GM19467 (cell line): ENCODE results near the gene ADSS1.
"Not testable (repeated sequence)": the region's sequence is repeated elsewhere in the genome, so short reads cannot be mapped to it uniquely, and the experiment has no call there.

ENCODE experiments used
- ATAC-seq: cut with Tn5 transposase; IDR thresholded peaks from one replicate; pipeline ENCODE4 v1.9.1; 2021; ENCODE audit warnings: mild to moderate bottlenecking, moderate library complexity; ENCODE audit not compliant: unreplicated experiment

ADSS1 gene

GRCh38 chr14:104714066-104714465, 10.0 kb upstream of the ADSS1 start:
- ATAC-seq = no peak

DNA sequence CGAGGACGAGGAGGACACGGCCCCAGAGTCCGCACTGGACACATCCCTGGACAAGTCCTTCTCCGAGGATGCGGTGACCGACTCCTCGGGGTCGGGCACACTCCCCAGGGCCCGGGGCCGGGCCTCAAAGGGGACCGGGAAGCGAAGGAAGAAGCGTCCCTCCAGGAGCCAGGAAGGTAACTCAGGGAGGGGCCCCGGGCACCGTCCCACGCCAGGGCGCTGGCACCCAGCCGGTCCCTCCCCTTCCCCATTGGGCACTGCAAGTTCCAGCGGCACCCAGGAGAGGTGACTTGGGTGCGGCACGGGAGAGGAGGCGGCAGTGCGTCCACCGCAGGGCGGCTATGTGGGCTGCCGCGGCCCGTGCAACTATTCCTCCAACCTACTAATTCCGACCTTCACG, 9.3 kb upstream of the ADSS1 start:
- ATAC-seq = no peak

DNA sequence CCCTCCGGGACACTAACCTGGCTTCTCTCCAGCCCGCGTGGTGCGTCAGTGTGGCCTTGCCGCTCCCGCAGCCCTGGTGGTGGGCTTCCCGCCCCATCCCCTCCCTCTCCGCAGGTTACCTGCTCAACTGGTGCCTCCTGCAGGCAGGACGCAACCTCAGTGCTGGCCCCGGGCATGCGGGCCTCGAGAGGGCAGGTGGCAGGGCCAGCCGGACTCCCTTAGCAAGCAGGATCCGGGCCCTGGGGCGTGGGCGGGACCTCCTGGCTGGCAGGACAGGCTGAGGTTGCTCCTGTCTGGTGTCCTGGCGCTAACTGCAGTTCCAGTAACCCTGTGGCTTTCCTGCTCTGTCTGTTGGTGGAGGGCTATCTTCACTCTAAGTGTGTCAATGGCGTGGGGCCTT, 8.6 kb upstream of the ADSS1 start:
- no peak for ATAC-seq

- no peak for ATAC-seq
Measured at GRCh38 chr14:104715871-104716270, 8.2 kb upstream of the ADSS1 start.

- no peak for ATAC-seq
Measured at GRCh38 chr14:104717137-104717536, 6.9 kb upstream of the ADSS1 start.

GRCh38 chr14:104717646-104718045, 6.4 kb upstream of the ADSS1 start:
- no peak for ATAC-seq

- ATAC-seq = no peak
Measured at GRCh38 chr14:104718147-104718546, 5.9 kb upstream of the ADSS1 start.

GRCh38 chr14:104718871-104719270, 5.2 kb upstream of the ADSS1 start:
- ATAC-seq = no peak

GRCh38 chr14:104719343-104719742, 4.7 kb upstream of the ADSS1 start:
- ATAC-seq = no peak

GRCh38 chr14:104721505-104722431, 2.3 kb upstream of the ADSS1 start:
- ATAC-seq = no peak

DNA sequence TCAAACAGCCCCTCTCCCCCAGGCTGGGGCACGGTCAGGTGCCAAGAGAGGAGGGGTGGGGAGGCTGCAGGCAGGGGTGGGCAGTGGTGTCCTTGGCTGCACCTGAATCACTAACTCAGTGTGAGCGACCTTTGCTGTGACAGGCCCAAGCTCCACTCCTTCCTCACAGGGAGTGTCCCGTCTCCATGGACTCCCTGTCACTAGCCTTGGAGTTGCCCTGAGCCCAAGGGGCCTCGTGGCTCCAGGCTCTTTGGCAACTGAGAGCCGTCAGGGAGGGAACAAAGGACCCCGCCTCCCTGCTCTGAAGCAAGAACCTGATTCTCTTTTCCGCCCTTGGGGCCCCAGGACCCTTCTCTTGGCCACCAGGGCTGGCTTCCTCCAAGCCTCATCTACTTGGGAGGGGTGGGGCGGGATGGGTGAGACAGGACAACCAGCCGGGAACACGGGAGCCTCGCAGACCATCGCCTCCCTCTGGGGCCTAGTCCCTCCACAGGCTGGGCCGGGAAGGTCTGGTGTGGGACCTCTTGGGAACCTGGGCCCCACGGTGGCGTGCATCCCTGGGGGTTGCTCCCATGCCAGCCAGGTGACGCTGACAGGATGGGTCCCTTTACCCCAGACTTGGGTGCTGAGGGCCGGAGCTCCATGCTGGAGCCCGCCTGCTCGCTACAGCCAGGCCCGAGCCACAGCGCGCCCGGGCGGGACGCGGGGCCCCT, 935 bp upstream of the ADSS1 start:
- no peak for ATAC-seq

DNA sequence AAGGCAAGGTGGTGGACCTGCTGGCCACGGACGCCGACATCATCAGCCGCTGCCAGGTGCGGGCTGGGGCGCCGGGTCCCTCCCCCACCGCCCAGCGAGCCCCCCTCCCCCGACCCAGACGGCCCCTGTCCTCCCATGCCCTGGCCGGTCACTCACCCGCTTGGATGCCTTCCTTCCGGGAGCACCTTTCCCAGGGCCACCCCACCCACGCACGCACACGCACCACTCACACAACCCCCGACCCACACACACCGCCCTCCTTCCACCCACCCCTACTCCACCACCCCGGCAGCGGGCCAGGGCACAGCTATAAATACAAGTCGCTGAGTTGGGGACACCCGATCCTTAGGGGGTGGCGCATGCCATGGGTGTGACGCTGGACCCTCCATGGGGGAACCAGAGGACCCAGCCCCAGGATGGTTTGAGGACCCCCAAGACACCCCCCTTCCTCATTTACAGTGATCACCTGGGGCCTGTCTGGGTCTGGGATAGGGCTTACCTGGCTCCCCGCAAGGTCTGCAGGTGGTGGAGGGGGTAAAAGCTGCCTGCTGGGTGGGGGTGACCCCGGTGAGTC, 465 bp downstream of the ADSS1 start:
- ATAC-seq = no peak

DNA sequence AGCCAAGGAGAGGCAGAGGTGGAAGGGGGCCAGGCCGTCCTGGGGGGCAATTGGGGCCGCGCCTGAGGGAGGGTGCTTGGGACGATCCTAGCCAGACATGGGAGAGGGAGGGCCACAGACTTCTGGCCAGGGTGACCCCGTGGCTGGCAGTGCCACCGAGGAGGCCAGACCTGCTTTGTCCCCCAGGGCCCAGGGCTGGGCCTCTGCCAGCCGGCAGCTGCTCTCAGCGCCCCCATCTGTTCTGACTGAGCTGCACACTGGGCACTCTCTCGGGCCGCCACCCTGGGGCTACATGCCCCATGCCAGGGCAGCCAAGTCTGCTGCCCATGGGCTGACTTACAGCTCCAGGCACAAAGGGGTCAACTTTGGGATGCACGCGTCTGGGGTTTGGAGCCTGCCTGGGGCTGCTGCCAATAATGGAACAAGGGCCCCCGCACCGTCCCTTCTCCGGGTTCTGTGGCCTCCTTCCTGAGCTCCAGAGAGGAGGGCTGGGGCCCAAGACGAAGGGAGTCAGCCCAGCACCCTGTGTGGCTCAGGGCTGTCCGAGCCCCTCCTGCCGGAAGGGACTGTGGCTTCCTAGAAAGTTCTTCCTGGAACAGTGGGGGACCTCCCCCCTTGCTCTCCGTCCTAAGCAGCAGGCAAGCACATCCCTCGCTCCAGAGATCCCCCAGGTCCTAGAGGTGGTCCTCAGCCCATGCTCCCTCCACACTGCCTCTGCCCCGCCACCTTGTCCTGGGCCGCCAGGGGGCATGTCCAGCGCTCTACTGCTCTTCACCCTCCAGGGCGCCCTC, 1.1 kb downstream of the ADSS1 start:
- ATAC-seq = no peak

GRCh38 chr14:104725772-104726548, 1.9 kb downstream of the ADSS1 start:
- ATAC-seq = no peak

GRCh38 chr14:104726600-104727451, 2.8 kb downstream of the ADSS1 start:
- no peak for ATAC-seq

GRCh38 chr14:104728631-104729030, 4.6 kb downstream of the ADSS1 start:
- no peak for ATAC-seq

GRCh38 chr14:104729176-104729834, 5.3 kb downstream of the ADSS1 start:
- not testable (repeated sequence) for ATAC-seq

DNA sequence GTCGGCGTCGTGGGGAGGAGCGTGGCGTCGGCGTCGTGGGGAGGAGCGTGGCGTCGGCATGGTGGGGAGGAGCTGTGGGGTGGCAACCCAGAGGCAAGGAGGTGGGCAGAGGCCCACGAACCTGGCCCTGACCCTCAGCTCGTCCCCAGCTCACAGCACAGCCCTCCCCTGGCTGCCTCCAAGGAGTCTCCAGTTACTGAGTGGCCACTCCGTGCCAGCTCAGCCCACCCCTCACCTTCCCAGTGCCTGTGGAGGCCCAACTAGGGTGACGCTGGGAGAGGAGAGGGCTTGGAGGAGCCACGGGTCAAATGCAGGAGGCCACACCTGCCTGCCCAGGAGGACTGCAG, 5.8 kb downstream of the ADSS1 start:
- no peak for ATAC-seq

DNA sequence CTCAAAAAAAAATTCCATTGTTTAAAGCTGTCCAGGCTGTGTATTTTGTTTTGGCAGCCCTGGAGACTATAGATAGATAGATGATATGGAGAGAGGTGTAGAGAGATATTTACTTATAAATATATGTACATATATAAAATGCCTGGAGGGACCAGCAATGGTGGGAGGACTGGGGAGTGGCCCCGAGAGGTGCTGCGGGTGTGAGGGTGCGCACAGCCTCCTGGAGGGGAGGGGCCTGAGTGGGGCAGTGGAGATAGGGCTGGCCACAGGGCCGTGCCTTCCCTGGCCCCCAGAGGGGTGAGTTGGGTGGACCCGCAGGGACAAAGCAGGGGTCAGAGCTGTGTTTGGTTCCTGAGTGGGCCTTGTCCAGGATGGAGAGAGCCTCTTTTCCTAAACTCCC, 6.5 kb downstream of the ADSS1 start:
- no peak for ATAC-seq
